ENCODE data around the gene GPR12.

Gene GPR12

GRCh38 chr13:26718146-26718545, 42.4 kb downstream of the GPR12 start:
- TF ChIP-seq SP7 (tag by site-specific recombination; IDR thresholded peaks at IDR 0.05) (no peak), MZF1 (tag by site-specific recombination; IDR thresholded peaks at IDR 0.05; ENCODE audit: borderline replicate concordance) (no peak), ELK4 (IDR thresholded peaks at IDR 0.05; ENCODE audit: borderline replicate concordance, low read depth, low read length) (no peak), ZNF664 (tag by site-specific recombination; IDR thresholded peaks at IDR 0.05) (no peak), ZNF704 (tag by site-specific recombination; IDR thresholded peaks at IDR 0.05) (no peak), ZBTB21 (tag by site-specific recombination; IDR thresholded peaks at IDR 0.05) (no peak), KLF9 (tag by site-specific recombination; IDR thresholded peaks at IDR 0.05; ENCODE audit: low read depth) (no peak), ZNF837 (tag by site-specific recombination; IDR thresholded peaks at IDR 0.05) (no peak), ZNF140 (tag by site-specific recombination; IDR thresholded peaks at IDR 0.05) (no peak), ZFP69B (tag by site-specific recombination; IDR thresholded peaks at IDR 0.05) (no peak), ZNF266 (tag by site-specific recombination; IDR thresholded peaks at IDR 0.05; ENCODE audit: low read depth) (no peak), GLIS2 (tag by site-specific recombination; IDR thresholded peaks at IDR 0.05) (no peak), ZNF148 (tag by site-specific recombination; IDR thresholded peaks at IDR 0.05; ENCODE audit: borderline replicate concordance) (no peak), ZNF48 (tag by site-specific recombination; IDR thresholded peaks at IDR 0.05) (no peak)
- Histone ChIP-seq H3K27ac (ENCODE audit: extremely low read depth, low read depth, low read length) (no peak overlapping the region), H3K36me3 (ENCODE audit: control insufficient read depth in 2 of 2, insufficient read depth in 1 of 2, low read length in 2 of 2) (no peaks in the 10 kb centered on the region), H3K4me3 (ENCODE audit: low read depth, low read length) (no peak overlapping the region), H3K9me3 (ENCODE audit: control insufficient read depth, insufficient read depth, low read depth, low read length) (no peaks in the 10 kb centered on the region), H3K4me1 (ENCODE audit: control insufficient read depth, insufficient read depth, low read length) (no peaks in the 10 kb centered on the region)
- ChIA-PET CTCF (interaction anchor here (0.6 to 0.9 kb wide), 2 partner anchors 154 to 158 kb away, joined by 4 read pairs; no protein-coding TSS in a partner anchor), POLR2A (no interaction called here)

- Histone ChIP-seq H3K36me3 (ENCODE audit: control insufficient read depth in 2 of 2, insufficient read depth in 1 of 2, low read length in 2 of 2) (no peaks in the 10 kb centered on the region), H3K4me3 (ENCODE audit: low read depth, low read length) (no peak overlapping the region), H3K4me1 (ENCODE audit: control insufficient read depth, insufficient read depth, low read length) (no peaks in the 10 kb centered on the region), H3K27ac (ENCODE audit: extremely low read depth, low read depth, low read length) (no peak overlapping the region), H3K9me3 (ENCODE audit: control insufficient read depth, insufficient read depth, low read depth, low read length) (no peaks in the 10 kb centered on the region)
- ChIA-PET CTCF (no interaction called here), POLR2A (no interaction called here)
- TF ChIP-seq BCL11A (tag by site-specific recombination; IDR thresholded peaks at IDR 0.05; ENCODE audit: low read depth) (no peak), ZSCAN23 (tag by site-specific recombination; IDR thresholded peaks at IDR 0.05) (no peak), ZNF223 (tag by site-specific recombination; IDR thresholded peaks at IDR 0.05) (no peak), YY1 (tag by site-specific recombination; IDR thresholded peaks at IDR 0.05) (no peak), ZNF2 (tag by site-specific recombination; IDR thresholded peaks at IDR 0.05) (no peak), ZNF148 (tag by site-specific recombination; IDR thresholded peaks at IDR 0.05; ENCODE audit: borderline replicate concordance) (no peak), BCL6B (tag by site-specific recombination; IDR thresholded peaks at IDR 0.05) (no peak), INSM2 (tag by site-specific recombination; IDR thresholded peaks at IDR 0.05) (no peak), ZNF843 (tag by site-specific recombination; IDR thresholded peaks at IDR 0.05) (no peak), ZNF654 (tag by site-specific recombination; IDR thresholded peaks at IDR 0.05; ENCODE audit: low read depth) (no peak), ZNF768 (tag by site-specific recombination; IDR thresholded peaks at IDR 0.05) (no peak), ZNF837 (tag by site-specific recombination; IDR thresholded peaks at IDR 0.05) (no peak), OVOL3 (tag by site-specific recombination; IDR thresholded peaks at IDR 0.05) (no peak)
These were observed 43.6 kb downstream of the GPR12 start for GRCh38 chr13:26716984-26717383.

All from HEK293 (cell line).